OCI-LY3 (cell line): Measurements from ENCODE around the gene MON2.

Experiments
- EZH2phosphoT487 ChIP-seq: fragments of 200-600 bp; shearing (Covaris generic); IDR thresholded peaks from 2 replicates; pipeline ENCODE4 v1.6.1; 2018; ENCODE audit warnings: antibody characterized with exemption, mixed run types, low read depth
- TF ChIP-seq, protein P1 (sequence below): fragments of 200-600, 300-600 bp; sonication (generic); IDR thresholded peaks from 2 replicates; pipeline ENCODE4 v1.5.1; 2014; ENCODE audit warnings: antibody characterized with exemption, low read length, low read depth

GRCh38 chr12:62482769-62483168, 16.1 kb downstream of the MON2 start:
- TF ChIP-seq, protein P1, sequence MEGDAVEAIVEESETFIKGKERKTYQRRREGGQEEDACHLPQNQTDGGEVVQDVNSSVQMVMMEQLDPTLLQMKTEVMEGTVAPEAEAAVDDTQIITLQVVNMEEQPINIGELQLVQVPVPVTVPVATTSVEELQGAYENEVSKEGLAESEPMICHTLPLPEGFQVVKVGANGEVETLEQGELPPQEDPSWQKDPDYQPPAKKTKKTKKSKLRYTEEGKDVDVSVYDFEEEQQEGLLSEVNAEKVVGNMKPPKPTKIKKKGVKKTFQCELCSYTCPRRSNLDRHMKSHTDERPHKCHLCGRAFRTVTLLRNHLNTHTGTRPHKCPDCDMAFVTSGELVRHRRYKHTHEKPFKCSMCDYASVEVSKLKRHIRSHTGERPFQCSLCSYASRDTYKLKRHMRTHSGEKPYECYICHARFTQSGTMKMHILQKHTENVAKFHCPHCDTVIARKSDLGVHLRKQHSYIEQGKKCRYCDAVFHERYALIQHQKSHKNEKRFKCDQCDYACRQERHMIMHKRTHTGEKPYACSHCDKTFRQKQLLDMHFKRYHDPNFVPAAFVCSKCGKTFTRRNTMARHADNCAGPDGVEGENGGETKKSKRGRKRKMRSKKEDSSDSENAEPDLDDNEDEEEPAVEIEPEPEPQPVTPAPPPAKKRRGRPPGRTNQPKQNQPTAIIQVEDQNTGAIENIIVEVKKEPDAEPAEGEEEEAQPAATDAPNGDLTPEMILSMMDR, result no peak
- no peak for TF ChIP-seq EZH2phosphoT487
